DMS53 (cell line): ENCODE results near the gene KIAA0319L.

Experiments used
- DNase-seq: peaks from one replicate; lab custom pipeline; 2025; lab: John Stamatoyannopoulos, UW

Gene KIAA0319L

GRCh38 chr1:35443768-35444518 lies 113.3 kb downstream of the KIAA0319L start:
- DNase-seq, result peak; percentile 44

- no peak for DNase-seq
Measured at GRCh38 chr1:35442734-35443133, 114.5 kb downstream of the KIAA0319L start.

- DNase-seq, result no peak
Measured at GRCh38 chr1:35441926-35442579, 115.2 kb downstream of the KIAA0319L start.

DNA sequence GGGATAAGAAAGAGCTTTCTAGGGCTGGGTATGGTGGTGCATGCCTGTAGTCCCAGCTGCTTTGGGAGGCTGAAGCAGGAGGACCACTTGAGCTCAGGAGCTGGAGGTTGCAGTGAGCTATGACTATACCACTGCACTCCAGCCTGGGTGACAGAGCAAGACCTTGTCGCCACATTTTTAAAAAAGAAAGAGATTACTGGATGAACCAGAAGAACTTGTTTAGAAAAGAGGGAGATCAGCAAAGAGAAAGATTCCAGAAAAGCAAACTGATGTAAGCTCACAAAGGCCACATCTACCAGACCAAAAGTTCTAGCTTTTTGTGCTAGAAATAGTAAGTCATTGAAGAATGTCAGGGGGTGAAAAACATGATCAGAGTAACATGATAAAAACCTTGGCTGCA lies 117.6 kb downstream of the KIAA0319L start:
- DNase-seq, result no peak

DNA sequence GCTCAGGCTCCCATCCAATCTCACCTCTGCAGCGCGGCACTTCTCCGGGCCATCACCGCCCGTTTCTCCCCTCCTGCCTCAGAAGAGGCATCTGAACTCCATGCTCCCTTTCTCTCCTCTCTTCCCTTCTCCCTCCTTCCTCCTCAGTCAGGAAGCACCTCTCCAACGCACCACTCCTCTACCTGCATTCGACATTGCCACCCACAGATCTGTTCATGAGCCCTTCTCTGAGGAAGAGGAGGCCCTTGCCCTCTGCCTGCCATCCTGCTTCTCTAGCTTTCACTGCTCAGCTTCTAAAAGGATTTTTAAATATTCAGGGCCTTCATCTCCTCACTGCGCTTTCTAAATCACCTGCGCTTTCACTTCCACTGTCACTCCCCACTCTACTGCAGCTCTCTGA lies 120.0 kb downstream of the KIAA0319L start:
- DNase-seq, result no peak

DNA sequence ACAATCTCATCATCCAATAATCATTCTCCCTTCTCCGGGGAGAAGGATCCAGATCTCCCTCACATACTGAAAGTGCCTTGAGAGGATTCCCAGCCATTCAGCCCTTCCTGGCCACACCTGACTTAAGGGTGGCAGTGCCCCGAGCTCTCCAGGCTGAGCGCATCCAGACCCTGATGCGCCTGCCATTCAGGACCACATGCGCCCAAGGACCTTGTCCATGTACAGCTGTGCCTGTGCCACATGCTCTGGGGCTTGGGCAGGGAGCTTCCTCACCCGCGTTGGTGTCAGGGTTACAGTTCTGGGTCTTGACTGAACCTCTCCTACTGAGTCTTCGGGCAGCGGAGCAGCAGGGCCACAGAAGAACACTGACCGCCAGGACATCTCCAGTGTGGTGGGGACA lies 121.1 kb downstream of the KIAA0319L start:
- DNase-seq, result no peak

DNA sequence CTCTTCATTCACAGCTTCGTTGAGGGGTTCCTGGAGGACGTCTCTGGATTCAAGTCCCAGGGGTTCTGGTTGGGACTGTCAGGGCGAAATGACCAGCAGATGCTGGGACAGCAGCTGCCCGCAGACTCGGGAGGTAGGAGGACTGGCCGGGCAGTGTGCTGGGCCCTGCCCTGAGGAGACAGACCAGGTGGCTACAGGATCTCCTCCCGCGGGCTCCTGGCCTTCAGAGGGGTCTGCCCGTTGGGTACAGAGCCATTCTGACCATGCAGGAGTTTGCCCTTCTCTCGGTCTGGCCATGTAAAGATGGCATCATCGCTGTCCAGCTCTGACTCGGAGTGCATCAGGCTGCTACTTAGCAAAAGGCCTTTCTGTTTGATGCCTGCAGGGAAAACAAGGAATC lies 122.5 kb downstream of the KIAA0319L start:
- DNase-seq, result no peak

- DNase-seq, result no peak
Measured at GRCh38 chr1:35433714-35434113, 123.5 kb downstream of the KIAA0319L start.

DNA sequence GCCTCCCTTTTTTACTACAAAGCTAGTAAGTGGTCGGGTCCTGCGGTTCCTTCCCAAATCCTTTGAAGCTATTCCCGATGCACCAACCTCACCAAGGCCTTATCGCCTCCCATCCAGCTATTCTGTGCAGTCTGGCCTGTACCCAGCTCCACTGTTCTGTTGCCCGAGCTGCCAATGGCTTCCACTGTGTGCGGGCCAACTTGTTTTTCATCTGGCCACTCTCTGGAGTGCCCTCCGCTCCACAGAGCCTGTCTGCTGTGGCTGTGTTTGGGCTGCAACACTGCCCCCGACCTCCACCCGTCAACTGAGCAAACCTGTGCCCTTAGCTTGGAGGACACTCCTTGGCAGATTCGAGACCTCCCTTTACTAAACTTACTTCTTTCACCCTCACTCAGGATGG lies 125.0 kb downstream of the KIAA0319L start:
- DNase-seq, result no peak

GRCh38 chr1:35431173-35431599 lies 126.0 kb downstream of the KIAA0319L start:
- no peak for DNase-seq

GRCh38 chr1:35430762-35431161 lies 126.4 kb downstream of the KIAA0319L start:
- DNase-seq, result no peak

DNA sequence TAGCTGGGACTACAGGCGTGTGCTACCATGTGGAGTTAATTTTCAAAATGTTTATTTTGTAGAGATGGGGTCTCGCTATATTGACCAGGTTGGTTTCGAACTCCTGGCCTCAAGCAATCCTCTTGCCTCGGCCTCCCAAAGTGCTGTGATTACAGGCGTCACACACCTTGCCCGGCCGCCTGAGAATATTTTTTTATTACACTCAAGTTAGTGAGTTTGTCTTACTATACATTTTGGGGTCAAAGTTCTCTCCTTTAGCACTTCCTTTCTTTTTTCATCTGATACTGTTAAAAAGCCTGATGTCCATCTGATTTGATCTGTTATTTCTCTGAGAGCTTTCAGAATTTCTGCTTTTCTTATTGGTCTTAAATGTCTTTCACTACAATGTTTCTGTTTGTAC lies 128.8 kb downstream of the KIAA0319L start:
- DNase-seq, result no peak

DNA sequence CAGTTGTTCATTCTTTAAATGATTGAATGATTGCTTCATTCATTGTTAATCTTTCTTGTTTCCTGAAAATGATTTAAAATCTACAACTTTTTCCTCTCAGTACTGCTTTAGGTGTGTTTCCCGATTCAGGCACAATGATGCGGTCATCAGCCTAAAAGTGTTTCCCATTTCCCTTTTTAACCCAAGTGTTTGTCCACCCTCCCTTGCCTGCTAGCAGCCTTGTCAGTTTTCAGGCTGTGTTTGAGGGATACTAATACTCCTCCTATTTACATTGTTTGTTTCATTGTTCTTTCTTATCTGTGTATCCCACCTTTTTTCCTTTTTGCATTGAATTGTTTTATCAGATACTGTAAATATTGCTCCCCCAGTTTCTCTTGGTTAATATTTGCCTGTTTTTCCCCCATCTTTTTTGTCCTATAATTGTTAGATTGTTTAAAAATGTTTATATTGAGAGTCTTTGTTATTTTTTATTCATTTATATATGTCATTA lies 131.1 kb downstream of the KIAA0319L start:
- no peak for DNase-seq

GRCh38 chr1:35408925-35409324 lies 148.3 kb downstream of the KIAA0319L start:
- no peak for DNase-seq

GRCh38 chr1:35407743-35408142 lies 149.5 kb downstream of the KIAA0319L start:
- no peak for DNase-seq

GRCh38 chr1:35406103-35406502 lies 151.1 kb downstream of the KIAA0319L start:
- DNase-seq, result peak; percentile 60

DNA sequence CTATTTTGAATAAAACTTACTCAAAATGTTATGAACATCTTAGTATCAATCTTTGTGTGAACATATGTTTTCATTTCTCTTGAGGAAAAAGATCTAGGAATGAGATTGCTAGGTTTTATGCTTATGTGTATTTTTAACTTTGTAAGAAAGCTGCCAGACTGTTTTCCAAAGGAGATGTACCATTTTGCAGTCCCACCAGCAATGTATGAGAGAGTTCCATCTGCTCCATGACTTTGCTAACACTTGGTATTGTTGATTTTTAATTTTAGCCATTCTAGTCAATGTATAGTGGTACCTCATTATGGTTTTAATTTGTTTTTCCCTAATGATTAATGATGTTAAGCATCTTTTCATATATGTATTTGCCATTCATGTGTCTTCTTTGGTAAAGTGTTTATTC lies 156.2 kb downstream of the KIAA0319L start:
- DNase-seq, result no peak

GRCh38 chr1:35398739-35399138 lies 158.5 kb downstream of the KIAA0319L start:
- DNase-seq, result no peak

DNA sequence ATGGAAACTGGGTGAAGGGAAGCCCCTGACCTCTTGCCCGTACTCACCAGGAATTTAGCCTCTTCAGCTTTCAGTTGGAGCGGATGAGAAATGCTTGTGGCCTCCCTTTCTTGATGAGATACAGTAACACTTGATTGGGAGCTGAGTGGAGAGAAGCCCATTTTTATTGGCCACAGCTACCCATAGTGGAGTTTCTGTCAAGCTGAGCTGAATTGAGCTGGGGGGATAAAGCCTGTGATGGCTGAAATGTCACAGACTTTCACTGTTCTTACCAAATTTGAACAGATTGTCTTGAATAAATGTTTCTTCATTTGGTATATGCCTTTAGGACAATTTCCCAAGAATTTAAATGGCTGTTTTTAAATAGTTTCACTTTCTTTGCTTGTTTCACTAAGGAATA lies 162.8 kb downstream of the KIAA0319L start:
- DNase-seq, result no peak

DNA sequence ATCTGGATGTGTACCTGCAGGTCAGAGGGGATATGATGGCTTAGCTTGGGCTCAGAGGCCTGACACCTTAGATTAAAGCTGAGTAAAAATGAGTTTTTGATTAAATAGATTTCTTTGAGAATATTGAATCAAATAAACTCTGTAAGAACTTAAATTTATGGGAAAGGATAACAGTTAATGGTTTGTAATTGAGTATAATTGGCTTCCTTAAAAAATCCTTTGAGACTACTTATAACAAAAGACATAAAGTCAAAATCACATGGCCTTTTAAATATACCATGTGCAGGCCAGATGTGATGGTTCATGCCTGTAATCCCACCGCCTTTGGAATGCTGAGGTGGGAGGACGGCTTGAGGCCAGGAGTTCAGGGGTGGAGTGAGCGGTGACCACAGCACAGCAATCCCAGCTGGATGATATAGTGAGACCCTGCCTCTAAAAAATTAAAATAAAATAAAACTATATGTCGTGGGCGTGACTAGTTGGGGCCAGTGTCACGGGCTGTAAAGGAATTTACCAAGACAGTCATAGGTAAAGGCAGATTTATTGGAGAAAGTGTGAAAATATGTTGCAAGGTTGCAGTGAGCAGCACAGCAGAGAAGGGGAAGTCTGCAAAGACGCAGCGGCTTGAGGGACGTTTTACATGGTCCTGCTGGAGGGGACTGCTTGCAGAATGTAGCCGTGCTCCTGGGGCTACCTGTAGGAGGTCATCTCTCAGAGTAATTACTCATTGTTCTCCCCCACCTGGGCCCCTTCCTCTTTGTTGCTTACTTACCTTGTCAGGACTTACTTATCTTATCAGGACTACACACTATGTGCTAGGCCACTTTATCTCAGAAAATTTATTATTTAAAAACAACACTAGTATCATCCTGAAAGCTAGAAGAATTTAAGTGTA lies 166.4 kb downstream of the KIAA0319L start:
- DNase-seq, result no peak

- no peak for DNase-seq
Measured at GRCh38 chr1:35386959-35387358, 170.2 kb downstream of the KIAA0319L start.

GRCh38 chr1:35386290-35386689 lies 170.9 kb downstream of the KIAA0319L start:
- DNase-seq, result no peak
